DOHH2 (cell line): ENCODE data around the gene SUFU.
"Not testable (repeated sequence)": the region's sequence is repeated elsewhere in the genome, so short reads cannot be mapped to it uniquely, and the experiment has no call there.

Source experiments
- H3F3A ChIP-seq: fragments of 200-600 bp; sonication (generic), shearing (Covaris generic); 2 replicates; pipeline ENCODE4 v1.6.0; 2016; ENCODE audit warnings: antibody characterized with exemption, mild to moderate bottlenecking; ENCODE audit not compliant: control insufficient read depth, insufficient read depth
- H3K27ac ChIP-seq: fragments of 200-600 bp; sonication (generic); 2 replicates; pipeline ENCODE4 v1.5.1; 2014; ENCODE audit warnings: low read depth, mild to moderate bottlenecking, low read length, moderate library complexity
- H3K27me3 ChIP-seq: fragments of 200-600 bp; sonication (generic); 2 replicates; pipeline ENCODE4 v1.6.1; 2014; ENCODE audit warnings: mild to moderate bottlenecking, low read length, mixed read lengths; ENCODE audit not compliant: control insufficient read depth
- H3K36me3 ChIP-seq: fragments of 200-600 bp; sonication (generic); 2 replicates; pipeline ENCODE4 v1.6.1; 2014; ENCODE audit warnings: mild to moderate bottlenecking, low read length, moderate library complexity, mixed read lengths; ENCODE audit not compliant: control insufficient read depth
- H3K4me1 ChIP-seq: fragments of 200-600 bp; sonication (generic); 2 replicates; pipeline ENCODE4 v1.6.1; 2014; ENCODE audit warnings: mild to moderate bottlenecking, low read length, mixed read lengths; ENCODE audit not compliant: control insufficient read depth
- H3K4me2 ChIP-seq: fragments of 200-600 bp; sonication (generic); 2 replicates; pipeline ENCODE4 v1.6.0; 2014; ENCODE audit warnings: mild to moderate bottlenecking, low read length, moderate library complexity
- H3K4me3 ChIP-seq: fragments of 200-600 bp; sonication (generic); 2 replicates; pipeline ENCODE4 v1.5.1; 2014; ENCODE audit warnings: mild to moderate bottlenecking, low read length, mixed read lengths
- H3K79me2 ChIP-seq: fragments of 200-600 bp; sonication (generic); 2 replicates; pipeline ENCODE4 v1.6.1; 2014; ENCODE audit warnings: mild to moderate bottlenecking, low read length, mixed read lengths; ENCODE audit not compliant: control insufficient read depth
- H3K9me2 ChIP-seq: fragments of 200-600 bp; sonication (generic); replicated peaks from 2 replicates; pipeline ENCODE4 v1.6.1; 2014; ENCODE audit warnings: mild to moderate bottlenecking, low read length, mixed read lengths; ENCODE audit not compliant: control insufficient read depth
- H3K9me3 ChIP-seq: fragments of 200-600 bp; sonication (generic); 2 replicates; pipeline ENCODE4 v1.6.1; 2014; ENCODE audit warnings: antibody characterized with exemption, low read length, mixed read lengths; ENCODE audit not compliant: control insufficient read depth, insufficient read depth
- H4K20me1 ChIP-seq: fragments of 200-600 bp; sonication (generic); 2 replicates; pipeline ENCODE4 v1.6.0; 2014; ENCODE audit warnings: low read depth, mild to moderate bottlenecking, antibody characterized with exemption, low read length, moderate library complexity; ENCODE audit not compliant: control insufficient read depth, insufficient read depth
- CTCF ChIP-seq: fragments of 200-600 bp; sonication (generic); IDR thresholded peaks from one replicate; pipeline ENCODE4 v1.5.1; 2014; ENCODE audit warnings: antibody characterized with exemption, mild to moderate bottlenecking, low read depth, low read length; ENCODE audit not compliant: poor library complexity, severe bottlenecking
- EZH2phosphoT487 ChIP-seq: fragments of 200-600 bp; sonication (generic); IDR thresholded peaks from 2 replicates; pipeline ENCODE4 v1.6.1; 2017; ENCODE audit warnings: borderline replicate concordance, mild to moderate bottlenecking, antibody characterized with exemption, low read length, moderate library complexity, mixed read lengths

Gene SUFU

GRCh38 chr10:102503264-102504178 lies at the start of gene SUFU:
TSS of gene SUFU (plus strand) at chr10:102503972. CDS start at chr10:102504153, 181 bp downstream.
- Histone ChIP-seq H4K20me1 (peaks cover 13% of the 10 kb centered on the region), H3K9me3 (no peaks in the 10 kb centered on the region), H3K36me3 (peaks cover 6% of the 10 kb centered on the region), H3K79me2 (peaks cover 58% of the 10 kb centered on the region), H3K9me2 (no peaks in the 10 kb centered on the region), H3F3A (peaks cover 7% of the 10 kb centered on the region), H3K4me1 (peaks cover 33% of the 10 kb centered on the region), H3K27ac (peak within 1 kb of the TSS; percentile 53), H3K27me3 (no peaks in the 10 kb centered on the region), H3K4me3 (peak within 1 kb of the TSS; percentile 99), H3K4me2 (peak within 1 kb of the TSS; percentile 97)
- TF ChIP-seq EZH2phosphoT487: no peak
- peak; percentile 78 for TF ChIP-seq CTCF

DNA sequence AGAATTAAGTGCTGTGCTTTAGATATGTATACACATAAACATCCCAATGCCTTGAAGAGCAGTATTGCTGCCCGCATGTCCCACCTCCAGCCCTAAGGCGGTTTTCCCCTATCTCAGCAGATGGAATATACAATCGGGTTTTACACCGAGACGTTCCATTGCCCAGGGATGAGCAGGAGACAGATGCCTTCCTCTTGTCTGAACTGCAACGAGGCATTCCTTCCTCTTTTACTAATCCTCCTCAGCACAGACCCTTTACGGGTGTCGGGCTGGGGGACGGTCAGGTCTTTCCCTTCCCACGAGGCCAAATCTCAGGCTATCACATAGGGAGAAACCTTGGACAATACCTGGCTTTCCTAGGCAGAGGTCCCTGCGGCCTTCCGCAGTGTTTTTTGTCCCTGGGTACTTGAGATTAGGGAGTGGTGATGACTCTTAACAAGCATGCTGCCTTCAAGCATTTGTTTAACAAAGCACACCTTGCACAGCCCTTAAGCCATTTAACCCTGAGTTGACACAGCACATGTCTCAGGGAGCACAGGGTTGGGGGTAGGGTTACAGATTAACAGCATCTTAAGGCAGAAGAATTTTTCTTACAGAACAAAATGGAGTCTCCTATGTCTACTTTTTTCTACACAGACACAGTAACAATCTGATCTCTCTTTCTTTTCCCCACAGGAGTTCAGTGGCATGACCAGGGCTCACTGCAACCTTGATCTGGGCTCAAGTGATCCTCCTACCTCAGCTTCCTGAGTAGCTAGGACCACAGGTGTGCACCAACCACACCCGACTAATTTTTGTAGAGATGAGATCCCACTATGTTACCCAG lies 48.9 kb upstream of the SUFU start:
- Histone ChIP-seq H3K4me1 (peaks cover 16% of the 10 kb centered on the region), H3K79me2 (peaks cover 31% of the 10 kb centered on the region), H3K36me3 (peaks cover 45% of the 10 kb centered on the region), H3F3A (peaks cover 12% of the 10 kb centered on the region)
- not testable (repeated sequence) for H4K20me1 ChIP-seq, H3K4me3 ChIP-seq, H3K27me3 ChIP-seq, H3K9me3 ChIP-seq, H3K27ac ChIP-seq, H3K9me2 ChIP-seq, H3K4me2 ChIP-seq

GRCh38 chr10:102455893-102456471 lies 47.8 kb upstream of the SUFU start:
- Histone ChIP-seq H4K20me1 (peaks cover 3% of the 10 kb centered on the region; the same call in 1 of the 2 replicates), H3K27me3 (no peaks in the 10 kb centered on the region), H3K36me3 (peaks cover 43% of the 10 kb centered on the region), H3K4me2 (no peak overlapping the region), H3K9me2 (no peaks in the 10 kb centered on the region), H3K27ac (no peak overlapping the region), H3K4me1 (peaks cover 24% of the 10 kb centered on the region), H3K9me3 (no peaks in the 10 kb centered on the region), H3K4me3 (no peak overlapping the region), H3K79me2 (peaks cover 22% of the 10 kb centered on the region), H3F3A (peaks cover 12% of the 10 kb centered on the region)
- TF ChIP-seq CTCF: no peak
- TF ChIP-seq EZH2phosphoT487: no peak
